Heart right ventricle (tissue), 16 donors: ENCODE measurements around the gene OPN1SW. TPM values are rescaled to one million over a fixed set of nuclear protein-coding genes. Genes with fewer than 3 reads are reported as not detected.

Experiments
- ATAC-seq, 8 donors: fragments of 200-7000 bp; cut with Tn5 transposase; one replicate each; pipeline ENCODE4 v1.9.1; 2020; ENCODE audit warnings: mild to moderate bottlenecking in 8 of 8, moderate library complexity in 8 of 8, moderate number of reproducible peaks in 1 of 8
- DNase-seq, 2 donors: peaks; one replicate each; pipeline ENCODE4 v3.0.0-alpha.2; 2020
- H3K27ac ChIP-seq, 10 donors: fragments of 200-600 bp; sonication (generic) in 2 of 10; one replicate each; pipeline versions ENCODE4 v1.5.0 to v1.8.0; 2020 to 2022; ENCODE audit warnings: mild to moderate bottlenecking in 3 of 10
- H3K27me3 ChIP-seq, 7 donors: fragments of 200-600 bp; one replicate each; pipeline ENCODE4 v1.8.0; 2021 to 2022; ENCODE audit warnings: mild to moderate bottlenecking in 2 of 7
- H3K36me3 ChIP-seq, 9 donors: fragments of 200-600 bp; sonication (generic) in 1 of 9; one replicate each; pipeline versions ENCODE4 v1.5.0 to v1.8.0; 2020 to 2022; ENCODE audit warnings: mild to moderate bottlenecking in 2 of 9
- H3K4me1 ChIP-seq, 9 donors: fragments of 200-600 bp; sonication (generic) in 1 of 9; one replicate each; pipeline versions ENCODE4 v1.5.0 to v1.8.0; 2020 to 2022; ENCODE audit warnings: mild to moderate bottlenecking in 4 of 9
- H3K4me3 ChIP-seq, 10 donors: fragments of 200-600 bp; sonication (generic) in 2 of 10; one replicate each; pipeline versions ENCODE4 v1.5.0 to v1.8.0; 2020 to 2022; ENCODE audit warnings: mild to moderate bottlenecking in 7 of 10, moderate library complexity in 2 of 10
- H3K9me3 ChIP-seq, 11 donors: fragments of 200-600 bp in 10 of 11; sonication (generic) in 2 of 11; one replicate each; pipeline versions ENCODE4 v1.5.0 to v1.8.0; 2013 to 2022; ENCODE audit warnings: mild to moderate bottlenecking in 2 of 11, control low read depth in 1 of 11, moderate library complexity in 1 of 11
- CTCF ChIP-seq, 9 donors: fragments of 200-600 bp; sonication (generic) in 2 of 9; IDR thresholded peaks; one replicate each; pipeline versions ENCODE4 v1.5.0 to v1.8.0; 2021 to 2022; ENCODE audit warnings: antibody characterized with exemption in 9 of 9, mild to moderate bottlenecking in 5 of 9, moderate library complexity in 1 of 9
- WGBS, 2 donors: extraction: QIAGEN DNeasy Blood & Tissue Kit; methylation state at CpG; one replicate each; pipeline ENCODE4 v1.1.7; 2013; ENCODE audit warnings: inconsistent platforms in 1 of 2; 5-methylcytosine and 5-hydroxymethylcytosine counted together
- intact Hi-C, 10 donors: fragments of 100-400 bp; cut with DNase I; formaldehyde crosslinking; loops; one replicate each; pipeline versions ENCODE4 v1.11.1 to v1.14.2; 2022
- polyA plus RNA-seq, 2 donors: library from polyadenylated mRNA; stranded (reverse); fragments of 200-250 nt; gene quantifications; one replicate each; pipeline ENCODE4 v1.2.3, GENCODE V29; 2013
- total RNA-seq, 10 donors: library from RNA; stranded (reverse); fragmentation: NEBNext Ultra II Directional in 3 of 10; extraction: Animal tissue kit (Norgen Biotek cat#: 25700) in 3 of 10; gene quantifications; one replicate each; pipeline versions ENCODE4 v1.2.1 to v1.2.4, GENCODE V29; 2021 to 2023
- donor health status: Arrhythmogenic right ventricular cardiomyopathy.
- donor health status: ischemic (EF 13 %, LVEDD 7.1; RV severe dilation, severe dysfunction).
- donor health status: healthy with polysubstance abuse.
- donor health status: DM: no; HTN: yes; CAD: no.
- donor health status: DM: no; HTN: no; CAD: no.
- donor health status: ischemic (EF 25% LVEDD 6.9; RV normal size, moderate dysfunction).
- donor health status: ischemic (EF 25% LVEDD 5.7; RV mildly dilated, moderate dysfunction).
- donor health status: healthy.
- donor health status: DM: yes; HTN: yes; CAD: no.
- donor health status: Ischemic cardiomyopathy.
- donor health status: ischemic (EF 35%, LVEDD 5.7; RV mildly dilated, moderate dysfunction).
- donor health status: nonischemic (EF 11% LVEDD 7.7; RV severe dilation, severe dysfunction).
- donor health status: DM: yes; HTN: yes; CAD: no.
- donor health status: PGD.
- donor health status: ischemic (EF 29% LVEDD 5.4; RV normal size, mild dysfunction).
- donor health status: nonischemic (EF 23%, LVEDD 6.1; RV moderate dilation, normal function).

OPN1SW gene
- total and polyA plus RNA-seq, 12 donors, result not detected

GRCh38 chr7:128773604-128774003 is 2.0 kb downstream of the OPN1SW start:
- whole genome bisulfite sequencing, 2 donors, result 97 to 98% methylated on average over 12 of the region's 12 CpGs
- peaks cover 0 to 65% (median 36%) of the 10 kb centered on the region in 9 donors for H3K36me3 ChIP-seq
- no peak overlapping the region for H3K4me3 ChIP-seq
- ATAC-seq (no peak), DNase-seq (no peak)
- peaks cover 0 to 18% (median 0%) of the 10 kb centered on the region in 11 donors for H3K9me3 ChIP-seq
- H3K27me3 ChIP-seq, result no peaks in the 10 kb centered on the region
- intact Hi-C loops, result no loop called here
- H3K27ac ChIP-seq, result no peak overlapping the region
- no peak for TF ChIP-seq CTCF (IDR thresholded peaks at IDR 0.05)
- H3K4me1 ChIP-seq, result peaks cover 0 to 20% (median 6%) of the 10 kb centered on the region in 9 donors

- DNase-seq (no peak), ATAC-seq (no peak)
- peaks cover 0 to 97% (median 47%) of the 10 kb centered on the region in 9 donors for H3K36me3 ChIP-seq
- H3K9me3 ChIP-seq, result no peaks in the 10 kb centered on the region
- intact Hi-C loops, result no loop called here
- peak overlapping the region in 1 of 10 donors; percentile 11 for H3K27ac ChIP-seq
- no peak for TF ChIP-seq CTCF (IDR thresholded peaks at IDR 0.05)
- 10 to 34% methylated on average over 1 to 2 of the region's 2 CpGs for WGBS, 2 donors
- H3K4me1 ChIP-seq, result peaks cover 0 to 40% (median 14%) of the 10 kb centered on the region in 9 donors
- no peak overlapping the region for H3K4me3 ChIP-seq
- no peaks in the 10 kb centered on the region for H3K27me3 ChIP-seq
Observed at GRCh38 chr7:128770233-128770632, 5.4 kb downstream of the OPN1SW start.

GRCh38 chr7:128767475-128768110 is 8.0 kb downstream of the OPN1SW start:
- 85 to 88% methylated on average over 6 of the region's 6 CpGs for whole genome bisulfite sequencing, 2 donors
- ATAC-seq, result peak; percentile 29 to 81 (median 64)
- peaks cover 0 to 100% (median 48%) of the 10 kb centered on the region in 9 donors for H3K36me3 ChIP-seq

GRCh38 chr7:128763541-128763940 is 12.1 kb downstream of the OPN1SW start:
- Histone ChIP-seq H3K27me3 (no peaks in the 10 kb centered on the region), H3K4me1 (peaks cover 0 to 20% (median 14%) of the 10 kb centered on the region in 9 donors), H3K27ac (no peak overlapping the region), H3K36me3 (peaks cover 0 to 100% (median 50%) of the 10 kb centered on the region in 9 donors), H3K4me3 (no peak overlapping the region), H3K9me3 (no peaks in the 10 kb centered on the region)
- TF ChIP-seq CTCF (IDR thresholded peaks at IDR 0.05), result no peak
- no peak for ATAC-seq
- no peak for DNase-seq
- 75 to 77% methylated on average over 3 of the region's 3 CpGs for WGBS, 2 donors
- intact Hi-C loops, result no loop called here

More at GRCh38 chr7:128767475-128768110, 8.0 kb downstream of the OPN1SW start:
- intact Hi-C loops, result no loop called here
- Histone ChIP-seq H3K27ac (peak overlapping the region in 6 of 10 donors; percentile 16 to 67 (median 61)), H3K4me1 (peaks cover 0 to 40% (median 14%) of the 10 kb centered on the region in 9 donors), H3K27me3 (no peaks in the 10 kb centered on the region), H3K4me3 (no peak overlapping the region), H3K9me3 (no peaks in the 10 kb centered on the region)
- no peak for DNase-seq
- no peak for TF ChIP-seq CTCF (IDR thresholded peaks at IDR 0.05)
